Neural cell (in vitro differentiated cells): ENCODE results near the gene GNA12. TPM values are rescaled to one million over a fixed set of nuclear protein-coding genes. Genes with fewer than 3 reads are reported as not detected.
"Not testable (repeated sequence)": the region's sequence is repeated elsewhere in the genome, so short reads cannot be mapped to it uniquely, and the experiment has no call there.

Source experiments
- H2AFZ ChIP-seq: fragments of 200-600, 300-800 bp; sonication (generic), shearing (Covaris generic); 2 replicates; pipeline ENCODE4 v1.6.0; 2014; ENCODE audit warnings: low read depth, mild to moderate bottlenecking, antibody characterized with exemption, low read length, moderate library complexity
- H3F3A ChIP-seq: fragments of 200-600 bp; shearing (Covaris generic); 2 replicates; pipeline ENCODE4 v1.6.1; 2016; ENCODE audit warnings: mild to moderate bottlenecking, moderate library complexity, mixed read lengths, antibody characterized with exemption, low read length; ENCODE audit not compliant: insufficient read depth, poor library complexity, severe bottlenecking
- H3K27ac ChIP-seq: fragments of 200-600, 300-800 bp; sonication (generic), shearing (Covaris generic); 2 replicates; pipeline ENCODE4 v1.5.1; 2014; ENCODE audit warnings: mild to moderate bottlenecking, low read length, moderate library complexity
- H3K27me3 ChIP-seq: fragments of 300-800, 200-600 bp; sonication (generic), shearing (Covaris generic); 2 replicates; pipeline ENCODE4 v1.6.0; 2014; ENCODE audit warnings: mild to moderate bottlenecking, low read depth, low read length, moderate library complexity; ENCODE audit not compliant: insufficient read depth
- H3K36me3 ChIP-seq: fragments of 300-800, 200-600 bp; sonication (generic), shearing (Covaris generic); 2 replicates; pipeline ENCODE4 v1.5.1; 2014; ENCODE audit warnings: mild to moderate bottlenecking, antibody characterized with exemption, low read length, moderate library complexity; ENCODE audit not compliant: insufficient read depth
- H3K4me2 ChIP-seq: fragments of 300-800, 200-600 bp; sonication (generic), shearing (Covaris generic); 2 replicates; pipeline ENCODE4 v1.6.0; 2014; ENCODE audit warnings: mild to moderate bottlenecking, low read length
- H3K4me3 ChIP-seq: fragments of 300-800, 200-600 bp; sonication (generic), shearing (Covaris generic); 2 replicates; pipeline ENCODE4 v1.5.1; 2014; ENCODE audit warnings: mild to moderate bottlenecking, low read length, moderate library complexity
- H3K79me2 ChIP-seq: fragments of 200-600 bp; shearing (Covaris generic); replicated peaks from 2 replicates; pipeline ENCODE4 v1.6.0; 2014; ENCODE audit warnings: mild to moderate bottlenecking, low read length, moderate library complexity; ENCODE audit not compliant: insufficient read depth
- H3K9ac ChIP-seq: fragments of 300-800, 200-600 bp; sonication (generic), shearing (Covaris generic); 2 replicates; pipeline ENCODE4 v1.6.1; 2016; ENCODE audit warnings: mild to moderate bottlenecking, low read length, mixed read lengths
- H3K9me2 ChIP-seq: fragments of 200-600 bp; shearing (Covaris generic); 2 replicates; pipeline ENCODE4 v1.6.1; 2016; ENCODE audit warnings: mild to moderate bottlenecking, low read length, mixed read lengths; ENCODE audit not compliant: insufficient read depth
- H3K9me3 ChIP-seq: fragments of 200-600, 300-800 bp; sonication (generic), shearing (Covaris generic); 2 replicates; pipeline ENCODE4 v1.6.1; 2016; ENCODE audit warnings: mild to moderate bottlenecking, mixed run types, low read length, moderate library complexity, mixed read lengths
- H4K20me1 ChIP-seq: fragments of 200-600 bp; shearing (Covaris generic); 2 replicates; pipeline ENCODE4 v1.6.1; 2016; ENCODE audit warnings: mild to moderate bottlenecking, mixed run types; ENCODE audit not compliant: insufficient read depth
- CTCF ChIP-seq: fragments of 450-650 bp; IDR thresholded peaks from 2 replicates; pipeline ENCODE4 v1.5.1; 2014; ENCODE audit warnings: antibody characterized with exemption, mild to moderate bottlenecking, moderate library complexity; ENCODE audit not compliant: poor library complexity, severe bottlenecking
- EP300 ChIP-seq: fragments of 450-650 bp; conservative IDR thresholded peaks from 2 replicates; pipeline ENCODE4 v1.6.1; 2014; ENCODE audit warnings: antibody characterized with exemption, mild to moderate bottlenecking, moderate library complexity; ENCODE audit not compliant: poor library complexity, severe bottlenecking
- EZH2 ChIP-seq: fragments of 200-600, 300-800 bp; shearing (Covaris generic), sonication (generic); IDR thresholded peaks from 2 replicates; pipeline ENCODE4 v1.6.1; 2014; ENCODE audit warnings: antibody characterized with exemption, low read length, borderline replicate concordance, mild to moderate bottlenecking; ENCODE audit not compliant: insufficient read depth, poor library complexity, severe bottlenecking
- MXI1 ChIP-seq: fragments of 450-650 bp; conservative IDR thresholded peaks from 2 replicates; pipeline ENCODE4 v1.6.1; 2014; ENCODE audit warnings: antibody characterized with exemption, mild to moderate bottlenecking; ENCODE audit not compliant: poor library complexity, severe bottlenecking
- POLR2AphosphoS5 ChIP-seq: IDR thresholded peaks from 2 replicates; pipeline ENCODE4 v1.6.1; 2012
- RAD21 ChIP-seq: fragments of 450-650 bp; conservative IDR thresholded peaks from 2 replicates; pipeline ENCODE4 v1.6.1; 2014; ENCODE audit warnings: antibody characterized with exemption, mild to moderate bottlenecking, moderate library complexity
- REST ChIP-seq: IDR thresholded peaks from 2 replicates; pipeline ENCODE4 v1.6.1; 2012; ENCODE audit warnings: borderline replicate concordance
- SMC3 ChIP-seq: fragments of 450-650 bp; conservative IDR thresholded peaks from 2 replicates; pipeline ENCODE4 v1.6.1; 2014; ENCODE audit warnings: antibody characterized with exemption, mild to moderate bottlenecking, moderate library complexity; ENCODE audit not compliant: poor library complexity
- TAF1 ChIP-seq: IDR thresholded peaks from 2 replicates; pipeline ENCODE4 v1.6.1; 2012; ENCODE audit warnings: low read depth
- polyA plus RNA-seq: library from polyadenylated mRNA; depleted of rRNA; stranded (reverse); fragments of >200 nt; gene quantifications from 2 replicates; pipeline ENCODE4 v1.2.3, GENCODE V29; 2014

Gene GNA12
- polyA plus RNA-seq, 1 donor from 2014 or later, result 15.5 TPM

GRCh38 chr7:2692543-2692942 is 151.6 kb downstream of the GNA12 start:
- Histone ChIP-seq H2AFZ (no peak overlapping the region), H3K27ac (no peak overlapping the region), H3K9me2 (no peaks in the 10 kb centered on the region), H4K20me1 (no peaks in the 10 kb centered on the region), H3F3A (no peaks in the 10 kb centered on the region), H3K27me3 (peaks cover 23% of the 10 kb centered on the region), H3K9me3 (no peaks in the 10 kb centered on the region), H3K4me3 (no peak overlapping the region), H3K36me3 (no peaks in the 10 kb centered on the region), H3K79me2 (no peaks in the 10 kb centered on the region), H3K9ac (no peak overlapping the region), H3K4me2 (no peak overlapping the region)
- TF ChIP-seq RAD21 (no peak), POLR2AphosphoS5 (no peak), EP300 (no peak), REST (no peak), CTCF (no peak), MXI1 (no peak)

- not testable (repeated sequence) for H2AFZ ChIP-seq, H3K4me3 ChIP-seq, H3K27ac ChIP-seq, H3K79me2 ChIP-seq, H3F3A ChIP-seq, H3K9me3 ChIP-seq, H3K9ac ChIP-seq, H3K9me2 ChIP-seq, H4K20me1 ChIP-seq, H3K4me2 ChIP-seq, H3K36me3 ChIP-seq
- peaks cover 28% of the 10 kb centered on the region for H3K27me3 ChIP-seq
Measured at GRCh38 chr7:2691932-2692439, 152.1 kb downstream of the GNA12 start.

GRCh38 chr7:2691011-2691707 is 152.9 kb downstream of the GNA12 start:
- H3K9ac ChIP-seq, result no peak overlapping the region
- H3K36me3 ChIP-seq, result no peaks in the 10 kb centered on the region
- no peak overlapping the region for H3K4me2 ChIP-seq
- no peak overlapping the region for H2AFZ ChIP-seq
- H4K20me1 ChIP-seq, result no peaks in the 10 kb centered on the region
- no peak overlapping the region for H3K4me3 ChIP-seq
- H3F3A ChIP-seq, result no peaks in the 10 kb centered on the region
- no peak overlapping the region for H3K27ac ChIP-seq
- TF ChIP-seq POLR2AphosphoS5 (no peak), EZH2 (no peak), SMC3 (no peak), CTCF (no peak), TAF1 (no peak), REST (no peak), RAD21 (no peak)
- no peaks in the 10 kb centered on the region for H3K9me2 ChIP-seq
- H3K79me2 ChIP-seq, result no peaks in the 10 kb centered on the region
- H3K27me3 ChIP-seq, result peaks cover 30% of the 10 kb centered on the region
- H3K9me3 ChIP-seq, result no peaks in the 10 kb centered on the region
